Fibroblast of gingiva (primary cell): Measurements from ENCODE around the gene CELA1.

Source experiments
- DNase-seq: peaks from one replicate; pipeline ENCODE4 v3.0.0-alpha.2; 2011; ENCODE audit warnings: low read depth

CELA1 gene

DNA sequence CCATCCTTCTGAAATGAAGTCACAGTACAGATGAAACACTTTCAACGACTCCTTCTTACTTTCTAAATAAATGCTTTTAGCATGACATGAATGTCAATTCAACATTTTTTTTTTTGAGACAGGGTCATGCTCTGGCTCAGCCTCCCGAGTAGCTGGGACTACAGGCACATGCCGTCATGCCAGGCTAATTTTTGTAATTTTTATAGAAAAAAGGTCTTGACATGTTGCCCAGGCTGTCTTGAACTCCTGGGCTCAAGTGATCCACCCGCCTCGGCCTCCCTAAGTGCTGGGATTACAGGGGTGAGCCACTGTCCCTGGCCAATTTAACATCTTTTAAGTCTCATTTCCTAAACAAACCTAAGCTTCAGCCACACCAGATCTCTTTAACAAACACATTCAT lies 28.4 kb upstream of the CELA1 start:
- DNase-seq: no peak

DNA sequence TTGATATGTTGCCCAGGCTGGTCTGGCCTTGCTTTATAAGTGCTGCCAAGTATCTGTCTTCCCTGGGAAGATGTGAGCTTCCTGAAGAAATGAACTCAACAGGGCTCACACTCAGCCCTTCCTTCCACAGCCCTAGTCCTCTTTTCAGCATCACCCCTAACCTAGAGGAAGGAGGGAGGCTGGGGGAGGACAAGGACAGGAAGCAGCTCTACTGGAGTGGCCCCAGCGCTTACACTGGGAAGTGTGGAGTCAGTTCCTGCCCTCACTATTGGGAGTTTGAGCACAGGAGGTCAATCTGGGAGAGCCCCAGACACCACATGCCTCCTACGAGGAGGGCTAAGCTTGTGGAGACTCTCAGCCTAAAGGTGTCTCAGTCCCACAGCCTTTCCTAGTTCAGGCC lies 27.9 kb upstream of the CELA1 start:
- DNase-seq: no peak

DNA sequence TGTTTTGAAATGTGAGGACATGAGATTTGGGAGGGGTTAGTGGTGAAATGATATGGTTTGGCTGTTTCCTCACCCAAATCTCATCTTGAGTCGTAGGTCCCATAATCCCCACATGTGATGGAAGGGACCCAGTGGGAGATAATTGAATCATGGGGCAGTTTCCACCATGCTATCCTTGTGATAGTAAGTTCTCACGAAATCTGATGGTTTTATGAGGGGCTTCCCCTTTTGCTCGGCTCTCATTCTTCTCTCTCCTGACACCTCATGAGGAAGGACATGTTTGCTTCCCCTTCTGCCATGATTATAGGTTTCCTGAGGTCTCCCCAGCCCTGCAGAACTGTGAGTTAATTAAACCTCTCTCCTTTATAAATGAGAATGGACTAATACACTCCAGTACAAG lies 26.7 kb upstream of the CELA1 start:
- no peak for DNase-seq

DNA sequence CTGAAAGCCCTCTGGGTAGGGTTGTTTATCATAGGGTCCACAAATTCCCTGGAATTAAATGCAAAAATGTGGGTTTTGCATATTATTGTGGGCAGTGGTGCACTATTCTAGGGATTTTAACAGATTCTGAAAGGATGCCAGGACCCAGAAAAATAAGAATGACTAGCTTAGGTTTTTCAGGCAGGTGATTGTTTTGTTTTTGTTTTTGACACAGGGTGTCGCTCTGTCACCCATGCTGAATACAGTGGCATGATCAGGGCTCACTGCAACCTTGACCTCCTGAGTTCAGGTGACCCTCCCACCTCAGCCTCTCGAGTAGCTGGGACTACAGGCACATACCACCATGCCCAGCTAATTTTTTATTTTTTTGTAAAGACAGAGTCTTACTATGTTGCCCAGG lies 25.5 kb upstream of the CELA1 start:
- no peak for DNase-seq

DNA sequence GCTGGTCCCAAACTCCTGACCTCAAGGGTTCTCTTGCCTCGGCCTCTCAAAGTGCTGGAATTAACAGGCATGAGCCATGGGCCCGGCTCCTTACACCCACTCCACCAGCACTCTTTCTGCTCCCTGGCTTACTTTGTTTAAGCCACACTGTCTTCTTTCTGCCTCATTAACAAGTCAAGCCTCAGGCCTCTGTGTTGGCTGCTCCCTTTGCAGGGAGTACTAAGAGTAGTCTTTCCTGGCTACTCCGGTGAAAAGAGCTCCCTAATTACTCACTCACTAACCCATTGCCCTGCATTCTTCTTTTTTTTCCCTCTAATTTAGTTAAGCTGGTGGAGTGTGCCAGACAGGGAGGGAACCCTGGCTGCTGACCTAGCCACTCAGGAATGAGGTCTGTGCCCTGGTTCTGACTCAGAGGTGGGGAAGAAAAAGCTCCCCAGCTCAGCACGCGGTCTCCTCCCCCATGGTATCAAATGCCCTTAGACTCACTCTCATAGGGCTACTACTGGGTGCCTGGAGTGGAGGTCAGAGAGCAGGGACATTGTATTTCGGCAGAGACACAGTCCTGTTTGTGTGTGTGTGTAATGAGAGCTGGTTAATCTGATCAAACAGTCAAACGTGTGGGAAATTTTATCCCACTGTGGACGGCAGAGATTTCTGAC lies 24.9 kb upstream of the CELA1 start:
- peak; percentile 97 for DNase-seq

DNA sequence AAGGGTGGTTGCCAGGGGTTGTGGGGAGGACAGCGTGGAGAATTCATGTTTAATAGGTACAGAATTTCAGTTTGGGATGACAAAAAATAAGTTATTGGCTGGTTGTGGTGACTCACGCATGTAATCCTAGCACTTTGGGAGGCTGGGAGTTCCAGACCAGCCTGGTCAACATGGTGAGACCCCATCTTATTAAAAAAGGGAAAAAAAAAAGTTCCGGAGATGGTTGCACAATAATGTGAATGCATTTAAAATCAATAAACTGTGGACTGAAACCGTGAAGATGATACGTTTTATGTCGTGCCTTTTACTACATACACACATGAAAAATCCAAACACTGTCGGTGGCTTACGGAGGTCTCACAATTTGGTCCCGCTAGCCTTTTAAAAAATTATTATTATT lies 24.2 kb upstream of the CELA1 start:
- DNase-seq: no peak

DNA sequence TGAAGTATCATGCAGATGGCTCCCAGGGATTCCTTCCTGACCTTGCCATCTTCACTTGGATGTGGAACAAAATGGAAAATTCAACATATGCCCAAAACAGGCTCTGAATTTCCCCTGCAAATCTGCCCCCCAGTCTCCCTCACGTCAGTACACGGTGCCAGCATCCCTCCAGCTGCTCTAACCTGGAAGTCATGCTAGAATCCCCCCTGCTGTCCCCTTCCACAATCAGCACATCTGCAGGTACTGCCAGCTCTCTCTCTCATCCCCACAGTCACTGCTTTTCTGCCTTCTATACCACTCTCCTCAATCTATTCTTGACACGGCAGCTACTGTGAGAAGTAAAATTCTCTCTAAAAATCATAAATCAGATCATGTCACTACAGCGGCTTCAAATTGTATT lies 23.1 kb upstream of the CELA1 start:
- no peak for DNase-seq

DNA sequence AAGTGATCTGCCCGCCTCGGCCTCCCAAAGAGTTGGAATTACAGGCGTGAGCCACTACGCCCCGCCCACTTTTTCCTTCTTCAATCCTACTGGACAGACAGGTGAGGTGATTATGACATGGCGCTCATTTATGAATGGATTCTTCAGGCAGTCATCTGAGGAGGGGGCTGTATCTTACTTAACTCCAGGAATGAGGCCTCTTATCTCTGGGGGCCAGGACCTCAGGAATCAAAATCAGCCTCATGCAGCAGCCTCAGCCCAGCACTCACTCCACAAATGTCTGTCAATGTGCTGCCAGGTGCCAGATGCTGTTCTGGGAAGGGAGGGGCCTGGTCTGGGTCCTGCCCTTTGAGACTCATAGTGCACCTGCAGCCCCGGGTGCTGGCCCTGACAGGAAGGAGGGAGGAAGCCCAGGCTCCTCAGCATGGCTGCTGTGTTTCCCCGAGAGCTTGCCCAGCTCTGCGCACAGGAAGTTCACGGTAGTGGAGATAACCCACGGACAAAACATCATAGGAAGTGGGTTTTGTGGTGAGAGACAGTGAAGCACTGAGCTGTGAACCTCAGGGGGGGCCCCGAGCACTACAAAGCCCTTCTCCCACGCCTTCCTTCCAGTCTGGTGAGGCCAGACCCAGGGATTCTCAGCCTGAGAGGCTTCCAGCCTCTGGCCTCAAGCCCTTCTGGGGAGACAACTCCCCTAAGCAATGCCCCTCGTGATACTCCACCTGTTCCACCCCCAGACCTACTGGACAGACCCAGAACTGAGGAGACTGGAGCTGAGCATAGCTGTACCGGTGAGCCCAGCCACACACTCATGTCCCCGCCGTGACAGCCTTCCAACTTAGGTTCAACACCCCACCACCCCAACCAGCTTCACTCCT lies 22.4 kb upstream of the CELA1 start:
- DNase-seq: no peak

DNA sequence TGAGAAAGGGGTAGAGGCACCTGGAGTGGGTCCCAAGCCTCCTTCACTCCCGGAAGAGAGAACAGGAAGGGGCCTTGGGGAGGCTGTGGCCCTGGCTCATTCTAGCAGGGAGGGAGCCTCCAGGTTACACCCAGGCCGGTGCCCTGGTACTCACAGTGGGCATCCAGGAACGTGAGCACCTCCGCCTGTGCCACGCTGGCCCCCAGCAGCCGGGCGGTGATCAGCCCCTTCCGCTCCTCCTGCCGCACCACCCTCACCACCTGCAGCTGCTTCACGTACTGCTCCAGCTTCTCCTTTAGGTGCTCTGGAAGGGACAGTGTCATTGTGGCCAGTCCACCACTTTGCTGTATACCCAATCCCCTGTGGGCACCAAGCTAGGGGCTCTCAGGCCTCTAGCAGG lies 18.8 kb upstream of the CELA1 start:
- DNase-seq: no peak

DNA sequence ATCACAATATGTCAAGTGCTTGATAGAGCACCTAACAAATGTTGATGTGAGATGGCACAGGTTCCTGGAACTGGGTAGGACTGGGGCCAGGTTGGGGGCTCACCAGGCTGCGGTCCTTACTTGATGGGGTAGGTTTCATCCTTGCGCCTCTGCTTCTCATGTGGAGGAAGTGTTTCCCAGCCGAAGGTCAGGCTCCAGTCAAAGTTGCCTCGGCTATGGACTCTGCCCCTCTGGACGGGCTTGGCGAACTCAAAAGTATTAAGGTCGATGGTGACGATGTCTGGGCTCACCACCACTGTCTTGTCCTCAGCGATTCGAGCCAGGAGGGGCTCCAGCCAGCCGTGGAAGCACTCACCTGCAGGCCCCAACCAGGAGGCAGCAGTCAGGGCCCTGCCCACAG lies 17.5 kb upstream of the CELA1 start:
- no peak for DNase-seq

DNA sequence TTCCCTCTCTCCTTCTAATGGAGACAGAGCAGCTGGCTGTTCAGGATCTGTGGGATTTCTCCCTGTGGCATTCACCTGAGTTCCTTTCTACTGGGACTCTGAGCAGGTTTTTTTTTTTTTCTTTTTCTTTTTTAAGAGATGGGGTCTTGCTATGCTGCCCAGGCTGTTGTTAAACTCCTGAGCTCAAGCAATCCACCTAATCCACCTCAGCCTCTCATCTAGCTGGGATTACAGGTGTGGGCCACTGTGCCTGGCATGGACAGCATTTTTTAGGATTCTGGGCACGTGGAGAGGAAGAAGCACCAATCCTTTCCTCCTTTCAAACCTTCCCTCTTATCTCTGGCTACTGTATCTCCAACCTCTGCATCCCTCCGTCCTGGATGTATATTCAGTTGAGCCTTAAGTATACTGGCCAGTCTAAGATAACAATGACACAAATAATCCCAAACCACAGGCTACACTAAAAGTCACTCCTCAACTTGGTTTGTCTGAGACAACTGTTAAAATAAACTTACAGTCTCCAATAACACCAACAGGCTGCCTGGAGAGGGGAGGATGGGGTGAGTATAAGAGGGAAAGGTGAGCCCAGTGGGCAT lies 16.4 kb upstream of the CELA1 start:
- no peak for DNase-seq

DNA sequence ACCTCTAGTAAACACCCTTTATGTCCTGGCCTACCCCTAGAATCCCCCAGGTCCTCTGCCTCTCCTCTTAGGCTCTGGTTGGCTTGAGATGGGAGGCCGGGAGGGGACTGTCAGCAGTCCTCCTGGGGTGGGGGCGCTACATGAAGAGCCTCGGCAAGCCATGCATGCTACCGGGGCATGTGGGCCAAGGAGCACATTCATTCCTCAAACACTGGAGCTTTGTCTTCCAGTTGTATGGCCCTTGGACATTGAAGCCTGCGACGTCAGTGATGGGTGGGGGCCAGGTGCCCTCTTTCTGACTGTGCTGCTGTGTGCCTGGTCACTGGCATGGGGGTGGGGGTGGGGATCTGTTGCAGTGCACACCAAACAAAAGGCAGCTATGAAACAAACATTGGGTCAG lies 15.8 kb upstream of the CELA1 start:
- DNase-seq: no peak

DNA sequence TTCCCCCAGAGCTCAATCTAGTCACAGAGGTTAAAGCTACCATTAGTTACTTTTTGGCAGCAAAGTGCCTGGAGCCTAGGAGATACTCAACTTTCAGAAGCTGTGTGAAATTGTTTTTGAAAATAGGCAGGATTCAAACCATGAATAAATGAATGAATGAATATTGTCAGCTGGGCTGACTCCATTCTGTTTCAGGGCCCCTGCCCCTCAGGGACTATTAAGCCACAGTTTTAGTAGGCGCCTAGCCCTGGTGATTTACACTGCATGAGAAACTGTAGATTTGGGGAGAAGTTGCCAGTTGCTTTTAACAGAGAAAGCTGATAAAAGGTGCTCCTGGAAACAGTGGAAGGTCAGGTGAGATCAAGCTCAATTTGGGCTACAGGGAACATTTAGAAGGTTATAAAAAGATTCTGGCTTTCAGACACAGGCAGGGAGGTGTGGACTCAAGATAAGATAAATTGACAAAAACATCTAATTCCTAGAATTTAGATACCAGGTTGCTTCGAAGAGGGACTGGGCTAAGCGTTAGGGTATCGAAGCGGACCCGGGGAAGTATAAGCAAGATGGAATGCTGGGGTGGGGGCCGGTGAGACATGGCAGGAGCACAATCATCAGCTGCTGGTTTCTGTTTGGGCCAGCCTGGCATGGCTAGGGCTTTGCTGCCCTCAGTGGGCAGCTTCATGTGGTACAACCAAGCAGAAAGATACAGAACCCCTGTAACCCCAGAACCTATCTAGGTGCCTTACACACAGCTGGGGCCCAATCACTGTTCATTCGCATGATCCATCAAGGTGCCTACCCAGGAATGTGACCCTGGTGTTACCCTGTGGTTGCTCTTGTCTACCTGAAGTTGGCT lies 14.9 kb upstream of the CELA1 start:
- DNase-seq: no peak

DNA sequence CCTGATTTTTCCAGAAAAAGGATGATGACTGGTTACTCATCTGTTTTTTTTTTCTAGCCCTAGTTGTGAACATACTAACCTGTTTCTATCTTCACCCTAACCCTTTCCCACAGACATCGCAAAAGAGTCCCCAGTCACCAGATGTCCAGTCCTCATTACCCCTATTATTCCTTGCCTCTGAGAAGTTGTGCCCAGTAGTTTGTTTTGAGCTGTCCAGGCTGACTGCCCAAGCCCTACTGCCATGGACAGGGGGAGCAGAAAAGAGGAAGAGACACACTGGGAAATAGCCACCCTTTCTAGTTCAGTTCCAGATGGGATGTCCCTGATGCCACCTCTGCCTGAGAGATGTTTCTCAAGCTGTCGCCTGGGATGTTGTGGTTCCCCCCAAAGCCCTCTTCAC lies 13.8 kb upstream of the CELA1 start:
- DNase-seq: no peak

DNA sequence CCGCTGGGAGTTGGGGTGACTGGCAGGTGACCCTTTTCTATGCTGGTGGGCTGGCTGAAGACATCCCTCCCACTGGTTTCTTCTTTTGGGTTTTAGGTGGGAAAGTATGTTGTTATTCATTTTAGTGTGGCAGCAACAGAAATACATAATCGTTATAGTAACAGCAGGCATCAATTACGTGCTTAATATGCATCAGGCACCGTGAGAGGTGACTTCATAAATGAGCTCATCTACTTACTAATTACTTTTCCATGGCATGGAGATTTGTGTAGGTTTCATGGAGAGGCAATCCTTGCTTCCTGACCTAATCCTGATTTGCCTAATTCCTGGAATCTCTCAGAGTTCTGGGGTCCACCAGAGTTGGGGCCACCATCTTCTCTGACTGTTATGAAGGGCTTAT lies 13.4 kb upstream of the CELA1 start:
- DNase-seq: no peak

DNA sequence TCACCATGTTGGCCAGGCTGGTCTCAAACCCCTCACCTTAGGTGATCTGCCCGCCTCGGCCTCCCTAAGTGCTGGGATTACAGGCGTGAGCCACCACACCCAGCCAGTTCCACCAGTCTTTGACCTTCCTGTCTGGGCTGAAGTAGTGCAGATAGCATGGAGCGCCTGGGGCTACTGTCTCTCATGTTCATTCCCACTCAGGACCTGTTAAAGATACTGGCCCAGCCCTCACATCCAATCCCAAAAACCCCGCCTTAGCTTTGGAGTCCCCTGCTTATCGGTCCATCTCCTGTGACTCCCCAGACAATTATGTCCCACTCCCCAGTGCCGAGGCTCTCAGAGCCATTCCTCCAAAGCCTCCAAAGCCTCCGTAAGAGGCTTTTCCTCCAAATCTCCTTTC lies 12.0 kb upstream of the CELA1 start:
- no peak for DNase-seq

DNA sequence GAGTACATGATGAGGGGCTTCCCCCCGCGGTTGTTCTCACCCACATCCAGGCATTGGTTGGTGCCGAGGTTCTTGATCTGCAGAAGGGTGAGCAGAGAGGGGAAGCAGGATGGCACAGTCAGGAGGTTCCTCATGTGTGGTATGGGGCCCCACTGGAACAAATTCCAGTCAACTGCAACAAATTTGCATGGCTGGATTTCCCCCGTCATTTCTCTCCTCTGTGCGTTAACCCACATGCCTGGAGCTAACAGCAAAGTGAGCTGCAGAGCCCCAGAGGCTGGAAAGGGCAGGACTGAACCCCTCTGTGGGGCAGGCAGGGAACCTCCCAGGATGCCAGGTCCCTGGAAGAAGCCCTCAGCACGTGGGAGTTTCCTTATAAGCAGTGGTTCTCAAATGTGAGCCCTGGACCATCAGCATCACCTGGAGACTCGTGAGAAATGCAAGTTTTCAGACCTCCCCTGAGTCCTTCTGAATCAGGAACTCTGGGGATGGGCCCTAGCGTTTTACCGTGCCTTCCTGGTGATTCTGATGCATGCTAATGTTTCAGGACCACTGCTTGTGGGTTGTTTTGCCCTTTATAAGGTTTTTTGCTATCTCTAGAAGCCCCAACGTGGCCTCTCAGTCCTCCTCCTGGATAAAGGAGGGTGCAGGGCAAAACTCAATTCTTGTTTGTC lies 11.0 kb upstream of the CELA1 start:
- no peak for DNase-seq

DNA sequence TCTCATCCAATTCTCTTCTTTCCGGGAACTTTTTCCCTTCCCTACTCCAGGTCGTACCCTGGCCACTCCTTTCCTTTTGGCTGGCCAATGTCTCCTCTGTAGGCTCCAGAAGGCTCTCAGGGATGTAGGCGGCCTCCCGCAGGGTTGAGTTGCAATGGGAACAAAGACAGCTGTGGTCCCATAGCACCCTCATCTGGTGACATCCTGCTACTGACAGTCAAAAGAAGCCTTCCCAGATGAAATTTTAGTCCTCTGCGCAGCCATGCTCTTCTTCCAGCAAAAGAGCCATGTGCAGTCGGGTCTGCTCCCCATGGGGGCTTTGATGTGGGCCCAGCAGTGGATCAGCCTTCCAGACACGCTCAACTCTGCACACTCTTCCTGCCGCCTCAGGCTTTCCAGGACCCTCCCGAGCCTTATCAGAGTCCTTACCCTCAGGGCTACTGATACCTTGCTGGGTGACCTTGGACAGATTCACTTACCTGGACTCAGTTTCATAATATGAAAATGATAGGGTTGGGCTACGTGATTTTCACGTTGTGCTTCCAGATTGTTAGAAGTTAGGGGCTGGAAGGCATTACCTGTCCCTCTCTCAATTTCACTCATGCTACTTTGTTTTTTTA lies 5.5 kb upstream of the CELA1 start:
- DNase-seq: peak; percentile 46

DNA sequence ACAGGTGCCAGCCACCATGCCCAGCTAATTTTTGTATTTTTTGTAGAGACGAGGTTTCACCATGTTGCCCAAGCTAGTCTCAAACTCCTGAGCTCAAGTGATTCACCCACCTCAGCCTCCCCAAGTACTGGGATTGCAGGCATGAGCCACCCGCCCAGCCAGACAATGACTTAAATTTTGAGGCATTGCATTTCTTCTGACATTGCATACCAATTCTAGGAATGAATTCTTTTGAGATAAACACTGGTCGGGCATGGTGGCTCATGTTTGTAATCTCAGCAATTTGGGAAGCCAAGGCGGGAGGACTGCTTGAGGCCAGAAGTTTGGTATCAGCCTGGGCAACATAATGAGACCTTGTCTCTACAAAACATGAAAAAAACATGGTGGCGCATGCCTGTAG lies 2.5 kb upstream of the CELA1 start:
- DNase-seq: peak; percentile 72

DNA sequence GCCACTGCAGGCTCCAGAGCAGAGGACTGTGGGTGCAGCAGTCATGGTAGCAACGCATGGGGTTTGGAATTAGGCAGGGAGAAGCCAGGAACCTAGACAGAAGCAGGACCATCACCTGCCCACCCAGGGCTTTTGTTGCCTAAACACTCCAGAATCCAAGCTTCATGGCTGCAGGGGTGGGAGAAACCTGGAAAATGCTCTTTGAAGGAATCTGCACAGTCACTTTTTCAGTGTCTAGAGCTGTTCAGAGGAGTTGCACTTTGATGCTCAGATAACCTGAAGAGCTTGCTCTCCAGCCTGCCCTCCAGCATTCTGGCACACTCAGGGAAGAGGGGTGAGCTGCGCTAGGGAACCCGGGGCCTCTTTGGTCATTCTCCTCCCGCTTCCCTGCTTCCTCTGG lies 1.6 kb upstream of the CELA1 start:
- no peak for DNase-seq

DNA sequence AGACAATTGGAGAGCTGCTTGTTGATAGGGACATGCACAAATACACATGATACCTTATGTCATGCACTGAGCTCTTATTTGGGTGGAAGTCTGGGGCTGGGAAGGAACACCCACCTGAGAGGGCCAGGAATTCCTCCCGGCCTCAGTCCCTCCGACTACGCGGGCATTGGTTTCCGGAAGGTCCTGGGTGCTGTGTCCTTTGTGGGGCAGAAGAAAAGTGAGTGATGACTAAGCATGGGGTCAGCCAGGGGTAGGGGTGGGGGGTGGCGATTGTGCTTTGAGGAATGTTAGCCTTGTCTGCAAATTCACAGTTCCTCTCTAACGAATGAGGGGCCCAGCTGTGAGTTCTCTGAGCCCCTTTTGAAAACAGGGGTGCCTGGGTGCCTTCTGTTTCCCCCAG lies 798 bp downstream of the CELA1 start:
- DNase-seq: no peak
